Measurements from ENCODE around the gene GLIS1. TPM values are rescaled to one million over a fixed set of nuclear protein-coding genes. Genes with fewer than 3 reads are reported as not detected.

The GLIS1 gene
- total and polyA plus RNA-seq, 2 experiments from 2014 or later, result 0.13 to 1.3 TPM

GRCh38 chr1:53769184-53769583, 30.2 kb upstream of the GLIS1 start:
- Histone ChIP-seq H2AFZ (no peak overlapping the region), H3K36me3 (replicated peaks; ENCODE audit: insufficient read depth, low read depth) (no peaks in the 10 kb centered on the region), H3K27me3 (no peaks in the 10 kb centered on the region), H3K9me3 (ENCODE audit: low read depth) (no peaks in the 10 kb centered on the region), H3K79me2 (no peaks in the 10 kb centered on the region), H3K4me2 (no peak overlapping the region), H3K4me1 (ENCODE audit: insufficient read depth) (no peaks in the 10 kb centered on the region), H3K4me3 (no peak overlapping the region), H3K9me2 (replicated peaks; ENCODE audit: insufficient read depth) (no peaks in the 10 kb centered on the region), H3K27ac (peak overlapping the region; percentile 50), H4K20me1 (ENCODE audit: insufficient read depth, poor library complexity, severe bottlenecking) (no peaks in the 10 kb centered on the region)
- DNase-seq (ENCODE audit: low spot score), result no peak
- TF ChIP-seq EZH2phosphoT487 (IDR thresholded peaks at IDR 0.05; ENCODE audit: low read depth, severe bottlenecking, unreplicated experiment) (no peak), EZH2 (IDR thresholded peaks at IDR 0.05; ENCODE audit: borderline replicate concordance) (no peak)
- TF ChIP-seq, protein P1, sequence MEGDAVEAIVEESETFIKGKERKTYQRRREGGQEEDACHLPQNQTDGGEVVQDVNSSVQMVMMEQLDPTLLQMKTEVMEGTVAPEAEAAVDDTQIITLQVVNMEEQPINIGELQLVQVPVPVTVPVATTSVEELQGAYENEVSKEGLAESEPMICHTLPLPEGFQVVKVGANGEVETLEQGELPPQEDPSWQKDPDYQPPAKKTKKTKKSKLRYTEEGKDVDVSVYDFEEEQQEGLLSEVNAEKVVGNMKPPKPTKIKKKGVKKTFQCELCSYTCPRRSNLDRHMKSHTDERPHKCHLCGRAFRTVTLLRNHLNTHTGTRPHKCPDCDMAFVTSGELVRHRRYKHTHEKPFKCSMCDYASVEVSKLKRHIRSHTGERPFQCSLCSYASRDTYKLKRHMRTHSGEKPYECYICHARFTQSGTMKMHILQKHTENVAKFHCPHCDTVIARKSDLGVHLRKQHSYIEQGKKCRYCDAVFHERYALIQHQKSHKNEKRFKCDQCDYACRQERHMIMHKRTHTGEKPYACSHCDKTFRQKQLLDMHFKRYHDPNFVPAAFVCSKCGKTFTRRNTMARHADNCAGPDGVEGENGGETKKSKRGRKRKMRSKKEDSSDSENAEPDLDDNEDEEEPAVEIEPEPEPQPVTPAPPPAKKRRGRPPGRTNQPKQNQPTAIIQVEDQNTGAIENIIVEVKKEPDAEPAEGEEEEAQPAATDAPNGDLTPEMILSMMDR (IDR thresholded peaks at IDR 0.05; ENCODE audit: poor library complexity), result no peak
- 97% methylated on average over 1 of the region's 1 CpG for WGBS (ENCODE audit: low lambda C conversion rate, missing lambda C conversion rate)

GRCh38 chr1:53766831-53767405, 28.0 kb upstream of the GLIS1 start:
- no peak for DNase-seq (ENCODE audit: low spot score)
- Histone ChIP-seq H3K27me3 (no peaks in the 10 kb centered on the region), H3K36me3 (replicated peaks; ENCODE audit: insufficient read depth, low read depth) (no peaks in the 10 kb centered on the region), H3K4me2 (no peak overlapping the region), H3K27ac (no peak overlapping the region), H3K4me3 (no peak overlapping the region), H3K4me1 (ENCODE audit: insufficient read depth) (no peaks in the 10 kb centered on the region), H4K20me1 (ENCODE audit: insufficient read depth, poor library complexity, severe bottlenecking) (no peaks in the 10 kb centered on the region), H3K9me2 (replicated peaks; ENCODE audit: insufficient read depth) (no peaks in the 10 kb centered on the region), H3K79me2 (no peaks in the 10 kb centered on the region), H3K9me3 (ENCODE audit: low read depth) (no peaks in the 10 kb centered on the region), H2AFZ (no peak overlapping the region)
- 63% methylated on average over 3 of the region's 3 CpGs for WGBS (ENCODE audit: low lambda C conversion rate, missing lambda C conversion rate)
- TF ChIP-seq, protein P1 (IDR thresholded peaks at IDR 0.05; ENCODE audit: poor library complexity), result no peak
- TF ChIP-seq EZH2phosphoT487 (IDR thresholded peaks at IDR 0.05; ENCODE audit: low read depth, severe bottlenecking, unreplicated experiment) (no peak), EZH2 (IDR thresholded peaks at IDR 0.05; ENCODE audit: borderline replicate concordance) (no peak)

DNA sequence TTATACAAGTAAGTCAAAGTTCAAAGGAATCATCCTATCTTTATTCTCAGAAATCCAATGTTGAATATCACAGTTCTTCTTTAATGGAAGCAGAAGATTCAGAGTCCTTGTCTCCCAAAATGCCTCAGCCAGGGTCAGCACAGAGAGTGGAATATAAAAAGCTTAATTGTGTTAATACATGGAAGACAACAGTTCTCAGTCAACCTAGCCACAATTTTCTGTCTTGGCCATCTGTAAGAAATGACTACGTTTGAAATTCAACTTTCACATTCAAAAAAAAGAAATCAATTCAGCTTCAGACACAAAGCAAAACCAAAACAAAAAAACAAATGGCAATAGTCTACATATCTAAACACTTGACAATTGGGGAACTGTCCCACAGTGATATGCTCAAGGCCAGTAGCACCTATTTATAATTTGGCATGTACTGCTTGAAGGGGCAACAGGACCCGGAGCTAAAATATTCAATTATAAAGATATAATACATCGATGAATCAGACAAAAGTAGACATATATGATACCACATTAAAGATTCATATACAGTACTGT, 27.3 kb upstream of the GLIS1 start:
- H3K9me3 ChIP-seq (ENCODE audit: low read depth), result no peaks in the 10 kb centered on the region
- 99% methylated on average over 3 of the region's 3 CpGs for WGBS (ENCODE audit: low lambda C conversion rate, missing lambda C conversion rate)
- no peak overlapping the region for H3K27ac ChIP-seq
- no peaks in the 10 kb centered on the region for H3K27me3 ChIP-seq
- H3K4me3 ChIP-seq, result no peak overlapping the region
- H3K9me2 ChIP-seq (replicated peaks; ENCODE audit: insufficient read depth), result no peaks in the 10 kb centered on the region
- no peaks in the 10 kb centered on the region for H3K79me2 ChIP-seq
- no peak for DNase-seq (ENCODE audit: low spot score)
- no peak for TF ChIP-seq EZH2phosphoT487 (IDR thresholded peaks at IDR 0.05; ENCODE audit: low read depth, severe bottlenecking, unreplicated experiment)
- TF ChIP-seq EZH2 (IDR thresholded peaks at IDR 0.05; ENCODE audit: borderline replicate concordance), result no peak
- TF ChIP-seq, protein P1 (IDR thresholded peaks at IDR 0.05; ENCODE audit: poor library complexity), result no peak
- H3K36me3 ChIP-seq (replicated peaks; ENCODE audit: insufficient read depth, low read depth), result no peaks in the 10 kb centered on the region
- no peaks in the 10 kb centered on the region for H4K20me1 ChIP-seq (ENCODE audit: insufficient read depth, poor library complexity, severe bottlenecking)
- no peaks in the 10 kb centered on the region for H3K4me1 ChIP-seq (ENCODE audit: insufficient read depth)
- H2AFZ ChIP-seq, result no peak overlapping the region
- H3K4me2 ChIP-seq, result no peak overlapping the region
